ENCODE results near the gene UBXN7.
"Not testable (repeated sequence)": the region's sequence is repeated elsewhere in the genome, so short reads cannot be mapped to it uniquely, and the experiment has no call there.

The UBXN7 gene

DNA sequence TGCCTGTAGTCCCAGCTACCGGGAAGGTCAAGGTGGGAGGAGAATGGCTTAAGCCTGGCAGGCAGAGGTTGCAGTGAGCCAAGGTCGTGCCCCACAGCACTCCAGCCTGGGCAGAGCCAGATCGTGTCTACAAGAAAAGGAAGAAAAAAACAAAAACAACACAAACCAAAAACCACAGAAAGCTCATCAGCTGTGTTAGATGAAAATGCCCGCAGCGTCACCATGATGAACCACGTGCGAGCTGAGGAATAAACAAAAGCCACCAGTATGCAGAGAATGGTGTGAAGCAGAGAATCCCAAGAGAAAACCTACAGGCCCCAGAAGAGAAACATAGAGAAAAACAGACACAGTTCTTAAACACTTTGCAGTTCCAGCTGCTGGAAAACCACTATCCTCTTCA, 74.3 kb downstream of the UBXN7 start:
- H3K27ac ChIP-seq: no peak overlapping the region
- TF ChIP-seq, protein P1, sequence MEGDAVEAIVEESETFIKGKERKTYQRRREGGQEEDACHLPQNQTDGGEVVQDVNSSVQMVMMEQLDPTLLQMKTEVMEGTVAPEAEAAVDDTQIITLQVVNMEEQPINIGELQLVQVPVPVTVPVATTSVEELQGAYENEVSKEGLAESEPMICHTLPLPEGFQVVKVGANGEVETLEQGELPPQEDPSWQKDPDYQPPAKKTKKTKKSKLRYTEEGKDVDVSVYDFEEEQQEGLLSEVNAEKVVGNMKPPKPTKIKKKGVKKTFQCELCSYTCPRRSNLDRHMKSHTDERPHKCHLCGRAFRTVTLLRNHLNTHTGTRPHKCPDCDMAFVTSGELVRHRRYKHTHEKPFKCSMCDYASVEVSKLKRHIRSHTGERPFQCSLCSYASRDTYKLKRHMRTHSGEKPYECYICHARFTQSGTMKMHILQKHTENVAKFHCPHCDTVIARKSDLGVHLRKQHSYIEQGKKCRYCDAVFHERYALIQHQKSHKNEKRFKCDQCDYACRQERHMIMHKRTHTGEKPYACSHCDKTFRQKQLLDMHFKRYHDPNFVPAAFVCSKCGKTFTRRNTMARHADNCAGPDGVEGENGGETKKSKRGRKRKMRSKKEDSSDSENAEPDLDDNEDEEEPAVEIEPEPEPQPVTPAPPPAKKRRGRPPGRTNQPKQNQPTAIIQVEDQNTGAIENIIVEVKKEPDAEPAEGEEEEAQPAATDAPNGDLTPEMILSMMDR (conservative IDR thresholded peaks at IDR 0.05): no peak

DNA sequence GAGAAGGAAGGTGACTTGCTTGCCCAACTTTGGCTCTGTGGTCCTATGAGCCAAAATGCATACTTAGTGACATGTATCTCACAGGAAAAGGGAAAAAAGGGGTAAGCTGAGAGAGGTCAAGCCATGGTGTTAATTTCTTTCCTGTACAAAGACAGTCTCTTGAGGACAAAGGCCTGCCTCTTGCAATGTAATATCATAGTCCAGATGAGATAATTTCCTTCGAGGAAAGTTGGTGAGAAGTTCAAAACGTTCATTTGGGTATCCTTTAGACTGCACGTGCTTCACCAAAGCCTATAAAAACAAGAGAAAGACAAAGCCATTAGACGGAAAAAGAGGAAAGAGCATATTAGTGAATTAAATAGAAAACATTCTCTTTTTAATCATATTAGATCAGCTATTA, 75.7 kb downstream of the UBXN7 start:
- TF ChIP-seq, protein P1 (conservative IDR thresholded peaks at IDR 0.05): no peak
- H3K27ac ChIP-seq: no peak overlapping the region

DNA sequence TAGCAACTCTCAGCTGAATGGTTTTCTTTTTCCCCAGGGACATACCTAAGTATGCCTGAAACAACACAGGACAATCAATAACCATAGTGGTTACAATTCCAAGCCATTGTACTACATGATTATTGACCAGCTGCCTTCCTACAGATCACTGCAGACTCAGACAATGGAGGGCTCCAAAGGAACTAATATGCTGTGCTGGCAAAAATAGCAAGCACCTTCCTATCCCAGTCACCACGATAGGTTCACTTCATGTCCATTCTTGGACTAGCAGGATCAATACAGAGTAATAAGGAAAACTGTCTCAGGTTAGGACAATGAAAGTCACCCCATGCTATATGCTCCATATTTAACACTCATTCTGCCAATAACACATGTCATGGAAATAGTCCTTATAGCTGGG, 76.6 kb downstream of the UBXN7 start:
- TF ChIP-seq, protein P1 (conservative IDR thresholded peaks at IDR 0.05): no peak
- H3K27ac ChIP-seq: no peak overlapping the region

DNA sequence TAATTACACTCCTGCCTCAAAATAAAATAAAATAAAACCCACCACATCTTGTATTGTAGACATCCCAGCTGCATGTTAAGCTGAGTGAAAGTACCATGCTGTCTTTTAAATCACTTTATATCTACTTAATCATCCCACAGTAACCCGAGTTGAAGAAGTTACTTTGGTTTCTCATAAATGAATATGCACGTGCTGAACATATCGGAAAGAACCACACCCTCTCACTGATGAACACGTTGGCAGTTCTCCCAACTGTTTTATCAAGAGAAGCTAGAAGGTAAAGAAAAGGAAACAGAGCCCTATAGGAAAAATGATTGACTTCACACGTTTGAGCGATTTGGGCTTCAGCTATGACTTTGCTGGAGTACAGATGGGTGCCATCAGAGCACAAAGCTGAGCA, 78.1 kb downstream of the UBXN7 start:
- no peak overlapping the region for H3K27ac ChIP-seq
- TF ChIP-seq, protein P1 (conservative IDR thresholded peaks at IDR 0.05): no peak

DNA sequence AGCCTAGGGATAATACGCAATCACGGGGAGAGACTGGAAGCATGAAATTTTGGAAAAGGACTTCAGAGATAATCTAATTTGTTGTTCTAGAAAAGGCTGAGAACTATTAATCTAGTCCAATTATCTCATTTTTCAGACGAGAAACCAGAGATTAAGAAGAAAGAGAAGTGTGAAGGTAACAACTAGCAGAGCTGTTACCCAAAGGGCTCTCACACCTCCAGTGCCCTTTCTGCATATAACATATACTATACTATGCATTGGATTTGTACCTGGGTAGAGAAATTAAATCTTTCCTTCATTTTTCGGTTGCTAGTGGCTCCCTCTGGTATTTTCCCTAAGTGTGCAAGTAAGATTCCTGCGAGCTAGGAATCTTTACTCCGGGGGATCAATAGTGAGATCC, 80.7 kb downstream of the UBXN7 start:
- TF ChIP-seq, protein P1 (conservative IDR thresholded peaks at IDR 0.05): no peak
- H3K27ac ChIP-seq: no peak overlapping the region

DNA sequence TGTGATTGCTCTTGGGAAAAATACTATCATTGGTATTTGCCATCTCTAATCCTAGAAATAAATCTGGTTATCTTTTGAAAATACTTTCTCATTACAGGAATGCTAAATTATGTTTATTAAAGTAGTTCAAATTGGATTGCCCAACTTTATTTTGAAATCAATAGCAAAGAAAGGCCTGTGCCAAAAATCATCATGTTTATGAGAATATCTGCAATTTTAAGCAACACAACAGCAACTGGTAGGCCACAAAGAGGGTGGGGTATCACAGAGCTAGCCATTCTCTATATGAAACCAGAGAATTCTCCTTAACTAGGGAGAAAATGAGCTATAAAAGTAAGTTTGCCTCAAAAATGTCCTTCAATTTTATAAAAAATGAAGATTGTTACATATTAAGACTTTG, 82.2 kb downstream of the UBXN7 start:
- TF ChIP-seq, protein P1 (conservative IDR thresholded peaks at IDR 0.05): no peak
- no peak overlapping the region for H3K27ac ChIP-seq

DNA sequence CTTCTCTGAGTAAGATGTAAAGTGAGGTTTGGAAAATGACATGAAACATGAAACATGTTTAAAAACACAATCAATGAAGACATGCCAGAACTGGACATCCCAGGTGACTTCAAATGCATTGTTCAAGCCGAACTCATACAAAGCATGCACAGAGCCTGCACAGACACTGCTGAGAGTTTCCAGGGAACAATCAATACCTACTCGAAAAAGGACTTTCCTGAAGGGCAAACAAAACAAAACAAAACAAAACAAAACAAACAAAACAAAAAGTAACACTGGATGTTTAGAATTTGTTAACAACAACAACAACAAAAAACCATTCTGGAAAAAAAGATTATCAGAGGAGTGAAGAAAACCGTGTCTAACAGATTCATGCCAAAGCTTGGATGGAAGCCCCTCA, 83.5 kb downstream of the UBXN7 start:
- TF ChIP-seq, protein P1 (conservative IDR thresholded peaks at IDR 0.05): no peak
- H3K27ac ChIP-seq: no peak overlapping the region

DNA sequence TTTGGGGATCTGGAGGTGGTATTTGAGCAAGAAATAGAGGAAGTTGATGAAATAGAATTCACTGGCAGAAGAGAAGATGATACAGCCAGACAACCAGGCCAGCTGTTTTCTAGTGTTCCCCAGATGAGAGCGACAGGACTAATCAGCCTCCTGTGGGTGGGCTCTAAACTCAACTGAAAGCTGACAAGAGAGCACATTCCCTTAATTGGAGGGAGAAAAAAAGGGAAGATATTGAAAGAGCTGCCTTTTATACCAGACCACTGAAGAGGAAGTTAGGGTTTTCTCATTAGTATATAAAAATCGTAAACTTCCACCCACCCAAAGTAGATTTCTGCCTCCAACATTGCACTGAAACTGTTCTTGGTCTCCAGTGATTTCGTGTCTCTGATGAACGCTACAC, 87.6 kb downstream of the UBXN7 start:
- H3K27ac ChIP-seq: no peak overlapping the region
- TF ChIP-seq, protein P1 (conservative IDR thresholded peaks at IDR 0.05): no peak

DNA sequence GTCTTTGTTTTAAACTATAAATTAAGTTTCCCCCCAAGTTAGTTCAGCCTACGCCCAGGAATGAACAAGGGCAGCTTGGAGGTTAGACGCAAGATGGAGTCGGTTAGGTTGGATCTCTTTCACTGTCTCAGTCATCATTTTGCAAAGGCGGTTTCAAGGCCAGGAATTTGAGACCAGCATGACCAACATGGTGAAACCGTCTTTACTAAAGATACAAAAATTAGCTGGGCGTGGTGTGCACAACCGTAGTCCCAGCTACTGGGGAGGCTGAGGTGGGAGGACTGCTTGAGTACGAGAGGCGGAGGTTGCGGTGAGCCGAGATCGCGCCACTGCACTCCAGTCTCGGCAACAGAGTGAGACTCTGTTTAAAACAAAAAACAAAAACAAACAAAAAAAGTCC, 88.3 kb downstream of the UBXN7 start:
- H3K27ac ChIP-seq: not testable (repeated sequence)

All from VCaP (cell line).